Nephron (organoid): ENCODE data around the gene EMID1.
"Not testable (repeated sequence)": the region's sequence is repeated elsewhere in the genome, so short reads cannot be mapped to it uniquely, and the experiment has no call there.

Experiments
- H3K27ac Mint-ChIP-seq, 3 experiments: 2 replicates each; pipeline ENCODE4 v1.8.0; 2020; ENCODE audit warnings: mixed read lengths in 3 of 3, mild to moderate bottlenecking in 2 of 3, moderate library complexity in 1 of 3
- H3K27me3 Mint-ChIP-seq: 2 replicates; pipeline ENCODE4 v1.8.0; 2021; ENCODE audit warnings: low read depth, mild to moderate bottlenecking, moderate library complexity, mixed read lengths
- H3K36me3 Mint-ChIP-seq: 2 replicates; pipeline ENCODE4 v1.8.0; 2020; ENCODE audit warnings: low read depth, mixed read lengths
- H3K4me1 Mint-ChIP-seq: 2 replicates; pipeline ENCODE4 v1.8.0; 2020; ENCODE audit warnings: mixed read lengths
- H3K4me3 Mint-ChIP-seq, 3 experiments: 2 replicates each; pipeline ENCODE4 v1.8.0; 2020; ENCODE audit warnings: mild to moderate bottlenecking in 3 of 3, mixed read lengths in 3 of 3, moderate library complexity in 2 of 3
- H3K9me3 Mint-ChIP-seq: 2 replicates; pipeline ENCODE4 v1.8.0; 2020; ENCODE audit warnings: mixed read lengths
- CTCF ChIP-seq, 3 experiments: fragments of 200-600 bp; sonication (generic); IDR thresholded peaks; one replicate each; pipeline ENCODE4 v1.5.0; 2021; ENCODE audit warnings: antibody characterized with exemption in 3 of 3; ENCODE audit not compliant: unreplicated experiment in 3 of 3

EMID1 gene

GRCh38 chr22:29218758-29219408 is 13.2 kb downstream of the EMID1 start:
- Mint-ChIP-seq H3K4me3 (no peak overlapping the region), H3K27ac (no peak overlapping the region), H3K27me3 (peaks cover 3% of the 10 kb centered on the region)

GRCh38 chr22:29219409-29219782 is 13.7 kb downstream of the EMID1 start:
- not testable (repeated sequence) for H3K36me3 Mint-ChIP-seq, H3K4me1 Mint-ChIP-seq, H3K27me3 Mint-ChIP-seq, H3K9me3 Mint-ChIP-seq, H3K27ac Mint-ChIP-seq, H3K4me3 Mint-ChIP-seq

More at GRCh38 chr22:29218758-29219408, 13.2 kb downstream of the EMID1 start:
- TF ChIP-seq CTCF (IDR thresholded peaks at IDR 0.05; ENCODE audit: unreplicated experiment in 3 of 3) = no peak
- no peaks in the 10 kb centered on the region for H3K9me3 Mint-ChIP-seq
- H3K4me1 Mint-ChIP-seq = peaks cover 10% of the 10 kb centered on the region
- H3K36me3 Mint-ChIP-seq = no peaks in the 10 kb centered on the region

DNA sequence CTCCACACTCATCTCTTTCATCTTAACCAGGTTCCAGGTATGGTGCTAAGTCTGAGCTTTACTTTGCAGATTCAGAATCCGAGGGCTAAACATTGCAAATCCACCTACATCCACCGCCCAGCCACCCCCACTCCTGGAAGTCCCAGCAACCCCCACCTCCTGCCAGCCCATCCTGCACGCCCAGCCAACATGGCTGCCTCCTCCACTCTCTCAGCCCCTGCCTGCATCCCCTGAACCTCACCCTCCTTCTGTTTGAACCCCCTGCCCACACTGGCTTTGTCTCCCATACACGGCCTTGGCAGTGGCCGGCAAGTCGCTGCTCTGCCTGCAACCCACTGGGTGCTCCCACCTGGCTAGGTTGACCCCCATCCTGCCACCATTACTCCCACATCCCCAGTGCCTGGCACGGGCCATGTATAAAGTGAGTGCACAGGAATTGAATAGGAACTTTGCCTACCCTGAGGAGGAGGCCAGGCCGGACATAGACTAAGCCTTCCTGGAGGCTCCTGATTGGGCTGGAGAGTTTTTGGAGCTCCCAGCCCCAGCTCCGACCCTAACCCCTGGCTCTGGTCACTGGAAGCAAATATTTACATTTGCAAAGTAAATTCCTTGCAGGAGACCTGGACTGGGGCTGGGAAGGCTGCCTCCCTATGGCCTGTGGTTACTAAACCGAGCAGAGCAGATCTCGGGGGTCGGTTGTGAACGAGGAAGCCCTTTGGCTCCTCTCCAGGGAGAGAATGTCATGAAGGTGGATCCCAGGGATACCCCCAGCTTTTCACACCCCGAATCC is 14.4 kb downstream of the EMID1 start:
- Mint-ChIP-seq H3K36me3 (no peaks in the 10 kb centered on the region), H3K4me1 (peaks cover 11% of the 10 kb centered on the region), H3K4me3 (no peak overlapping the region), H3K27me3 (no peaks in the 10 kb centered on the region), H3K9me3 (no peaks in the 10 kb centered on the region), H3K27ac (peak overlapping the region; percentile 17 to 58 (median 52))
- TF ChIP-seq CTCF (IDR thresholded peaks at IDR 0.05; ENCODE audit: unreplicated experiment in 3 of 3) = no peak

- no peaks in the 10 kb centered on the region for H3K36me3 Mint-ChIP-seq
- H3K27ac Mint-ChIP-seq = no peak overlapping the region
- H3K9me3 Mint-ChIP-seq = no peaks in the 10 kb centered on the region
- no peaks in the 10 kb centered on the region for H3K27me3 Mint-ChIP-seq
- no peak for TF ChIP-seq CTCF (IDR thresholded peaks at IDR 0.05; ENCODE audit: unreplicated experiment in 3 of 3)
- peaks cover 14% of the 10 kb centered on the region for H3K4me1 Mint-ChIP-seq
- no peak overlapping the region for H3K4me3 Mint-ChIP-seq
Observed at GRCh38 chr22:29224121-29224858, 18.6 kb downstream of the EMID1 start.

DNA sequence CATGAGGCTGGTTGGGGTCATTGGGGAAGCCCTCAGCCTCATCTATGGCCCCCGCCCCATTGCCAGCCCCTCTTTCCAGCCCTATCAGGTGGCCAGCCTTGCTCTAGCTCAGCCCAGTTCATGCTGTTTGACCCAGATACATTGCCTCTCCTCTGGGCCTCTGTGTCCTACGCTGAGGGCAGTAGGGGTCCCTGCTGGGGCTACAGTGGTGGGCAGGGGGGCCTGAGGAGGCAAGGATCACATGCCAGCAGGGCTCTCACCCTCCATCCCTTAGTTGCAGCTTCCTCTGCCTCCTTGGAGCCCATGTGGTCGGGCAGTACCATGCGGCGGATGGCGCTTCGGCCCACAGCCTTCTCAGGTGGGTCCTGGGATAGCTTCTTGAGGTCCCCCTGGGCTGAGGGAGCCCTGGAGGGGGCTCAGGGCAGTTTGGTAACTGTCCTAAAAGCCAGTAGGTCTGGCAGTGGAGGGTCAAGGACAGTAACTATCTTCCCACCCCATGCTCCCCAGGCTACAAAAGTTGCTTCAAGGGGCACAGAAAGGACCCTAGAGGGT is 19.2 kb downstream of the EMID1 start:
- Mint-ChIP-seq H3K4me3 (no peak overlapping the region), H3K4me1 (peaks cover 14% of the 10 kb centered on the region), H3K36me3 (no peaks in the 10 kb centered on the region), H3K27me3 (no peaks in the 10 kb centered on the region), H3K9me3 (no peaks in the 10 kb centered on the region), H3K27ac (peak overlapping the region in 1 of 3 experiments; percentile 68)
- no peak for TF ChIP-seq CTCF (IDR thresholded peaks at IDR 0.05; ENCODE audit: unreplicated experiment in 3 of 3)
